GM19043 (cell line): Measurements from ENCODE around the gene CHST6.
"Not testable (repeated sequence)": the region's sequence is repeated elsewhere in the genome, so short reads cannot be mapped to it uniquely, and the experiment has no call there.

ENCODE experiments used
- ATAC-seq: cut with Tn5 transposase; IDR thresholded peaks from one replicate; pipeline ENCODE4 v1.9.1; 2021; ENCODE audit warnings: low read depth; ENCODE audit not compliant: unreplicated experiment

CHST6 gene

GRCh38 chr16:75506107-75506506, 10.9 kb upstream of the CHST6 start:
- ATAC-seq, result no peak

GRCh38 chr16:75503801-75504200, 8.6 kb upstream of the CHST6 start:
- no peak for ATAC-seq

- ATAC-seq, result no peak
These were observed 7.8 kb upstream of the CHST6 start for GRCh38 chr16:75502916-75503605.

- not testable (repeated sequence) for ATAC-seq
These were observed 6.6 kb upstream of the CHST6 start for GRCh38 chr16:75501820-75502219.

GRCh38 chr16:75501359-75501758, 6.1 kb upstream of the CHST6 start:
- ATAC-seq, result no peak

- ATAC-seq, result not testable (repeated sequence)
These were observed 3.5 kb upstream of the CHST6 start for GRCh38 chr16:75498605-75499322.

GRCh38 chr16:75497558-75497957, 2.3 kb upstream of the CHST6 start:
- no peak for ATAC-seq

- ATAC-seq, result no peak
These were observed 573 bp downstream of the CHST6 start for GRCh38 chr16:75494661-75495075.

GRCh38 chr16:75494184-75494583, 1.1 kb downstream of the CHST6 start:
- ATAC-seq, result no peak

GRCh38 chr16:75491876-75492275, 3.4 kb downstream of the CHST6 start:
- ATAC-seq, result no peak

GRCh38 chr16:75488322-75488721, 6.9 kb downstream of the CHST6 start:
- no peak for ATAC-seq

GRCh38 chr16:75486676-75487313, 8.4 kb downstream of the CHST6 start:
- ATAC-seq, result peak; percentile 44

- ATAC-seq, result no peak
These were observed 9.1 kb downstream of the CHST6 start for GRCh38 chr16:75486014-75486675.

GRCh38 chr16:75485230-75486013, 9.8 kb downstream of the CHST6 start:
- ATAC-seq, result no peak

- ATAC-seq, result no peak
These were observed 12.0 kb downstream of the CHST6 start for GRCh38 chr16:75483222-75483621.

- no peak for ATAC-seq
These were observed 12.6 kb downstream of the CHST6 start for GRCh38 chr16:75482434-75483205.

- ATAC-seq, result no peak
These were observed 13.8 kb downstream of the CHST6 start for GRCh38 chr16:75481475-75481874.

- ATAC-seq, result no peak
These were observed 15.7 kb downstream of the CHST6 start for GRCh38 chr16:75479421-75479990.
